OCI-M2 (cell line): ENCODE data around the gene SHKBP1.

Experiments
- DNase-seq: peaks from one replicate; lab custom pipeline; 2025; ENCODE audit not compliant: unreplicated experiment; lab: John Stamatoyannopoulos, UW

SHKBP1 gene

DNA sequence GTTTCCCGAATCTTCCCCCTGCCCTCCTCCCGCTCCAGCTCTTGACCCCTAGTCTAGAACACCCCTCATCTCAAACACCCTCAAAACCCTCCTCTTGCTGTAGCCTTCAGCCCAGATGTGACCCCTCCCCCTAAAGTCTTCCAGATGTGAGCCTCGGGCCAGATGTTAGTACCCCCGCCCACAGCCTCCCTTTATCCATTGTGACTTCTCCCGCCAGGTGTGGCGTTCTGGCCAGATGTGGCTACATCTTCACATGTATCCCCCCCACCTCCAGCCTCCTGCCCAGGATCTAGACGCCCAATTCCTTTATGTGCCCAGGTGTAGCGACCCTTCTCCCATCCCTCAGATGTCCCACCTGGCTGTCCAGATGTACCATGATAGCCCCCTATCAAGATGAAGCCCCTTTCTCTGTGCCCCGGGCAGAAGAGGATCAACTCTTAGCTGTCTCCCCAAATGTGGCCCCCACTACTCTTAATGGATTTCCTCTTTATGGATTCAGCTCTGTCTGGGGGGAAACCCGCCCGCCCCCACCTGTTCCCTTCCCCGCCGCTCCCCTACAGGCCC is 24.0 kb downstream of the SHKBP1 start:
- DNase-seq, result no peak

DNA sequence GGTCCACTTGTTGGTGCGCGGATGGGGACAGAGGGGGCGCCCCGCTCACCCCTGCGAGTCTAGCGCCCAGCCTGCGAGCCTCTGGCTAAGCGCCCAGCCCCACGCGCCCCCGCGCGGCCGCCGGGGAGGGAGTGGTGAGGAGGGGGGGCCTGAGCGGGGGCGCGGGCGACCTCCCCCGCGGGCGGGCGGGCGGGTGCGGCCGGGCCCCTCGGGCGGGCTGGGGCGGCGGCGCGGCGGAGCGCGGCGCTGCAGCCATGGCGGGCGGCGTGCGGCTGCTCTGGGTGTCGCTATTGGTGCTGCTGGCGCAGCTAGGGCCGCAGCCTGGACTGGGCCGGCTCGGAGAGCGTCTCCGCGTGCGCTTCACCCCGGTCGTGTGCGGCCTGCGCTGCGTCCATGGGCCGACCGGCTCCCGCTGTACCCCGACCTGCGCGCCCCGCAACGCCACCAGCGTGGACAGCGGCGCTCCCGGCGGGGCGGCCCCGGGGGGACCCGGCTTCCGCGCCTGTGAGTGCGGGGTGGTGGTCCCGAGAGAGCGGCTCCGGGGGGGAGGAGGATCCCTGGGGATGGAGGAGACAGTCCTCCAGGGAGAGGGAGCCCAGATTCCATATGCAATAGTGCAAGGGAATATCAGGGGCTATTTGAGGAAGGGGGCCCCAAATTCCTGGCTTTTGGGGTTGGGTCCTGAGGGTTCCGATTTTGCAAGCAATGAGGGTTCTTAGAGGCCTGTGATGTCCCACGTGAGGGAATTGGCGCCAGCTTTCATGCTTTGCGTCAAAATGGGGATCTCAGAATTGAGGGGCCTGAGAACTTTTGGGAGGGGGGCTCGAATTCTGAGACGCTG is 24.7 kb downstream of the SHKBP1 start, which contains the start of gene LTBP4:
TSS of gene LTBP4 (plus strand) at position 236 of the 841 bp plus-strand sequence. CDS start at position 255, 19 bp downstream.
- no peak for DNase-seq

GRCh38 chr19:40603071-40603388 is 26.4 kb downstream of the SHKBP1 start:
- DNase-seq, result no peak

GRCh38 chr19:40603389-40604170 is 26.9 kb downstream of the SHKBP1 start:
- peak; percentile 95 for DNase-seq

GRCh38 chr19:40604171-40604646 is 27.5 kb downstream of the SHKBP1 start:
- DNase-seq, result no peak

DNA sequence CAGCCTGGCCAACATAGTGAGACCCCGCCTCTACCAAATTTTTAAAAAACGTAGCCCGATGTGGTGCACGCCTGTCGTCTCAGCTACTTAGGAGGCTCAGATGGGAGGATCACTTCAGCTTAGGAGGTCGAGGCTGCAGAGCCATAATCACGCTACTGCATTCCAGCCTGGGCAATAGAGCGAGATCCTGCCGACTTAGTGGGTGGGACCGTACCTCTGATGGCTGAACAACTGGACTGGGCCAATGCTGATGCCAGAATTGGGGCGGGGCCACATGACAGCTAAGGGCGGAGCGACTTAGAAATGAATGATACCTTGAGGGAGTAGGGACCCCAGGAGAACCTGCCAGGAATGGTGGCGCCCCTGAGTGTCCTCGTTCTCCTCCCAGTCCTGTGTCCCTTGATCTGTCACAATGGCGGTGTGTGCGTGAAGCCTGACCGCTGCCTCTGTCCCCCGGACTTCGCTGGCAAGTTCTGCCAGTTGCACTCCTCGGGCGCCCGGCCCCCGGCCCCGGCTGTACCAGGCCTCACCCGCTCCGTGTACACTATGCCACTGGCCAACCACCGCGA is 28.1 kb downstream of the SHKBP1 start:
- no peak for DNase-seq

DNA sequence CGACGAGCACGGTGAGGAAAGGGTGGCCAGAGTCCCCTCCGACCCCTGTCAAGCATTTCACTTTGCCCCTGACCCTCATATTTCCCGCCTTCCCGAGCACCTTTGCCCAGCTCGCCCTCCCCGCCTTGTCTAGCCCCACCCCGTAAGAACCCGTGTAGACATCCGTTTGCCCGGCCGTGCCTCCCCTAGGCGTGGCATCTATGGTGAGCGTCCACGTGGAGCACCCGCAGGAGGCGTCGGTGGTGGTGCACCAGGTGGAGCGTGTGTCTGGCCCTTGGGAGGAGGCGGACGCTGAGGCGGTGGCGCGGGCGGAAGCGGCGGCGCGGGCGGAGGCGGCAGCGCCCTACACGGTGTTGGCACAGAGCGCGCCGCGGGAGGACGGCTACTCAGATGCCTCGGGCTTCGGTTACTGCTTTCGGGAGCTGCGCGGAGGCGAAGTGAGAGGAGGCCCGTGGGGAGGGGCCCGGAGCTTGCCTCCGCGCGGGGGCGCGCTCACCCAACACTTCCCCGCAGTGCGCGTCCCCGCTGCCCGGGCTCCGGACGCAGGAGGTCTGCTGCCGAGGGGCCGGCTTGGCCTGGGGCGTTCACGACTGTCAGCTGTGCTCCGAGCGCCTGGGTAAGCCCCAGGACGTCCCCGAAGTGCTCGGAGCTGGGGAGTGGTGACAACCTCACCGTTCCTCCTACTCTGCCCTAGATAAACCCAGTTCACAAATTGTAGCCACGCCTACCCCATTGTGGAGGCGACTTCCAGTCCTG is 28.7 kb downstream of the SHKBP1 start:
- no peak for DNase-seq

GRCh38 chr19:40607311-40608239 is 30.9 kb downstream of the SHKBP1 start:
- DNase-seq, result no peak

GRCh38 chr19:40608240-40608621 is 31.6 kb downstream of the SHKBP1 start:
- DNase-seq, result no peak

DNA sequence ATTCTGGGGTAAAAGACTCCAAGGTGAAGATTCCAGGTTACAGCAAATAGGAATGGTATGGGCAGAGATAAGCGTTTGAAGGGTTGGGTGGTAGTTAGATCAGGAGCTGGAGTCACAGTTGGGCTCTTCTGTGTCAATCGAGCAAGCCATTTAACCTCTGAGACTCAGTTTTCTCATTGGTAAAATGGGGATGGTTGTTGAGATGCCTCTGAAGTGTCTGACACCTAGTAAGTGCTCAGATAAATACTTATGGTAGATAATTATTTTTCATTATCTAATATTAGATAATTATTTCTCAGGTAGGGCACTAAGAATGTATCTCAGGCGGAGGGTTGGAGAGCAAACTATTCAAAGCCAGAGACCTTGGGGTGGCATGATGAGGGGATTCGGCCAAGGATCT is 32.3 kb downstream of the SHKBP1 start:
- DNase-seq, result no peak

- DNase-seq, result peak; percentile 67
Measured at GRCh38 chr19:40609561-40610395, 33.1 kb downstream of the SHKBP1 start.

DNA sequence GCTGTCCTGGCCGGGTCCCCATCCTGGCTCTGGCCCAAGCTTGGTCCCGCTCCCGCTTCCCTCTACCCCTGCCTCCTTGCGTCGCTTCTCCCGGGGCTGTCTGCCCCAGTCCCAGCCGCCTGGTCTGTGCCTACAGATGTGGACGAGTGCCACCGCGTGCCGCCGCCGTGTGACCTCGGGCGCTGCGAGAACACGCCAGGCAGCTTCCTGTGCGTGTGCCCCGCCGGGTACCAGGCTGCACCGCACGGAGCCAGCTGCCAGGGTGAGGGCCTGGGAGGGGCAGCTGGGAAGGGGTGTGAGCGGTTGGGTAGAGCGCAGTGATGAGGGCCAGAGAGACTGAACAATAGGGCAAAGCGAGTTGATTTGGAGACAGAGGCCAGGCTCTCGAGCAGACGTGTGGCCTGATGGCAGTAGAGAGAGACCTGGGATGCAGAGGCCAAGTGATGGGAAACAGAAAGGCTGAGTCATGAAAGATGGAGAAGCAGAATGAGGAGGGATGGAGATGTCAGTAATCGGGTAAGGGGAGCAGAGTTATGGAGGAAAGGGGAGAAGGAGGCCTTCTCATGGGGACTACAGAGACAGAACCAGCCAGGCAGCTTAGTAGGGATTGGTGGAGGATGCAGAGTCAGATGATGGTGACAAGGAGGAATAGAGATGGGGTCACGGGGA is 33.9 kb downstream of the SHKBP1 start:
- no peak for DNase-seq

GRCh38 chr19:40611096-40611495 is 34.4 kb downstream of the SHKBP1 start:
- no peak for DNase-seq

- DNase-seq, result no peak
Measured at GRCh38 chr19:40611900-40612698, 35.4 kb downstream of the SHKBP1 start.

GRCh38 chr19:40612831-40613689 is 36.4 kb downstream of the SHKBP1 start:
- DNase-seq, result no peak
